ENCODE measurements around the gene ZNF526. TPM values are rescaled to one million over a fixed set of nuclear protein-coding genes. Genes with fewer than 3 reads are reported as not detected.

Gene ZNF526
- total RNA-seq, 2 donors from 2014 or later = 4.9 to 6.0 TPM

DNA sequence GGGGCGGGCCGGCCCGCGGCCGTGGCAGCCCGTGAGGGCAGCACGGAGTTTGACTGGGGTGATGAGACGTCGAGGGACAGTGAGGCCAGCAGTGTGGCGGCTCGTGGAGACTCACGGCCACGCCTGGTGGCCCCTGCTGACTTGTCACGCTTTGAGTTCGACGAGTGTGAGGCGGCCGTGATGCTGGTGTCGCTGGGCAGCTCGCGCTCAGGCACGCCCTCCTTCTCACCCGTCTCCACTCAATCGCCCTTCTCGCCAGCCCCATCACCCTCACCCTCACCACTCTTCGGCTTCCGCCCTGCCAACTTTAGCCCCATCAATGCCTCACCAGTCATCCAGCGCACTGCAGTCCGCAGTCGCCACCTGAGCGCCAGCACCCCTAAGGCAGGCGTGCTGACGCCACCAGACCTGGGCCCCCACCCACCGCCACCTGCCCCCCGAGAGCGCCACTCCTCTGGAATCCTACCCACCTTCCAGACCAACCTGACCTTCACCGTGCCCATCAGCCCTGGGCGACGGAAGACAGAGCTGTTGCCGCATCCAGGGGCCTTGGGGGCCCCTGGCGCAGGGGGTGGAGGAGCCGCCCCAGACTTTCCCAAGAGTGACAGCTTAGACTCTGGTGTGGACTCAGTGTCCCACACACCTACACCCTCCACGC is 53.4 kb downstream of the ZNF526 start:
- intact Hi-C loops (cut with DNase I) = no loop called here
- H3K4me3 ChIP-seq = no peak overlapping the region
- WGBS, 2 donors = 94 to 96% methylated on average over 37 to 43 of the region's 43 CpGs
- ATAC-seq = no peak
- no peaks in the 10 kb centered on the region for H3K36me3 ChIP-seq (replicated peaks in 1 of 2; ENCODE audit: insufficient read depth in 1 of 2, low read depth in 2 of 2)
- TF ChIP-seq CTCF (IDR thresholded peaks at IDR 0.05) (no peak), POLR2A (IDR thresholded peaks at IDR 0.05) (no peak)
- no peak for DNase-seq
- H3K27ac ChIP-seq = no peak overlapping the region
- H3K9me3 ChIP-seq = no peaks in the 10 kb centered on the region
- H3K27me3 ChIP-seq = no peaks in the 10 kb centered on the region
- H3K4me1 ChIP-seq = peaks cover 70% of the 10 kb centered on the region

- WGBS, 2 donors = 91 to 94% methylated on average over 19 of the region's 22 CpGs
- H3K36me3 ChIP-seq (replicated peaks in 1 of 2; ENCODE audit: insufficient read depth in 1 of 2, low read depth in 2 of 2) = no peaks in the 10 kb centered on the region
- TF ChIP-seq CTCF (IDR thresholded peaks at IDR 0.05) (no peak), POLR2A (IDR thresholded peaks at IDR 0.05) (no peak)
- H3K27me3 ChIP-seq = no peaks in the 10 kb centered on the region
- peaks cover 77% of the 10 kb centered on the region for H3K4me1 ChIP-seq
- no peaks in the 10 kb centered on the region for H3K9me3 ChIP-seq
- H3K4me3 ChIP-seq = no peak overlapping the region
- H3K27ac ChIP-seq = no peak overlapping the region
- no peak for ATAC-seq
- intact Hi-C loops (cut with DNase I) = no loop called here
- no peak for DNase-seq
Observed at GRCh38 chr19:42274065-42274682, 54.1 kb downstream of the ZNF526 start.

- intact Hi-C loops (cut with DNase I) = no loop called here
- Histone ChIP-seq H3K4me3 (no peak overlapping the region), H3K9me3 (no peaks in the 10 kb centered on the region), H3K27me3 (no peaks in the 10 kb centered on the region), H3K27ac (no peak overlapping the region), H3K4me1 (peaks cover 77% of the 10 kb centered on the region), H3K36me3 (replicated peaks in 1 of 2; ENCODE audit: insufficient read depth in 1 of 2, low read depth in 2 of 2) (no peaks in the 10 kb centered on the region)
- WGBS, 2 donors = 62 to 63% methylated on average over 7 of the region's 7 CpGs
- ATAC-seq (no peak), DNase-seq (no peak)
- TF ChIP-seq POLR2A (IDR thresholded peaks at IDR 0.05) (no peak), CTCF (IDR thresholded peaks at IDR 0.05) (no peak)
Observed at GRCh38 chr19:42275103-42275502, 55.0 kb downstream of the ZNF526 start.

DNA sequence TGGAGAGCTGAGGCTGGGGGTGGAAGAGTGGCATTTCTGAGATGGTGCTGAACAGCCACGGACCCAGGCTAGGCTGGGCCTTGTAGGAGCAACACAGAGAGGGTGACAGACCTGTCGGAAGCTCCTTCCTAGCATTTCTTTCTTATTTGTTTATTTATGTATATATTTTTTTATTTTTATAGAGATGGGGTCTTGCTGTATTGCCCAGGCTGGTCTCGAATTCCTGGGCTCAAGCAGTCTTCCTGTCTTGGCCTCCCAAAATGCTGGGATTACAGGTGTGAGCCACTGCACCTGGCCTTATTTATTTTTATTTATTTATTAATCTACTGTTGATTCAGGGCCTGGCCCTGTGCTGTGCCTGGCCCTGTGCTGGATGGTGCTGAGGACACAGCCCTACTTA is 55.4 kb downstream of the ZNF526 start:
- intact Hi-C loops (cut with DNase I) = no loop called here
- H3K9me3 ChIP-seq = no peaks in the 10 kb centered on the region
- no peaks in the 10 kb centered on the region for H3K27me3 ChIP-seq
- TF ChIP-seq CTCF (IDR thresholded peaks at IDR 0.05) (no peak), POLR2A (IDR thresholded peaks at IDR 0.05) (no peak)
- no peak for ATAC-seq
- DNase-seq = no peak
- H3K4me1 ChIP-seq = peaks cover 76% of the 10 kb centered on the region
- no peak overlapping the region for H3K27ac ChIP-seq
- H3K36me3 ChIP-seq (replicated peaks in 1 of 2; ENCODE audit: insufficient read depth in 1 of 2, low read depth in 2 of 2) = no peaks in the 10 kb centered on the region
- H3K4me3 ChIP-seq = no peak overlapping the region
- WGBS, 2 donors = 88 to 90% methylated on average over 3 of the region's 3 CpGs

- intact Hi-C loops (cut with DNase I) = no loop called here
- H3K27ac ChIP-seq = no peak overlapping the region
- H3K9me3 ChIP-seq = no peaks in the 10 kb centered on the region
- no peak for ATAC-seq
- TF ChIP-seq CTCF (IDR thresholded peaks at IDR 0.05) (no peak), POLR2A (IDR thresholded peaks at IDR 0.05) (no peak)
- DNase-seq = no peak
- H3K27me3 ChIP-seq = no peaks in the 10 kb centered on the region
- peaks cover 72% of the 10 kb centered on the region for H3K4me1 ChIP-seq
- 53 to 83% methylated on average over 2 to 3 of the region's 3 CpGs for WGBS, 2 donors
- H3K36me3 ChIP-seq (replicated peaks in 1 of 2; ENCODE audit: insufficient read depth in 1 of 2, low read depth in 2 of 2) = no peaks in the 10 kb centered on the region
- H3K4me3 ChIP-seq = no peak overlapping the region
Observed at GRCh38 chr19:42276284-42276683, 56.2 kb downstream of the ZNF526 start.

Measured in body of pancreas (tissue), 4 donors.